Keratinocyte (primary cell): Measurements from ENCODE around the gene HOXB6.

Experiments used
- CTCF ChIP-seq, 3 experiments: IDR thresholded peaks in 1 of 3; conservative IDR thresholded peaks in 1 of 3; optimal IDR thresholded peaks in 1 of 3; 2 replicates in 2 of 3; 3 replicates in 1 of 3; pipeline versions ENCODE3 to v1.5.1; 2011; ENCODE audit warnings: low read length in 3 of 3, mild to moderate bottlenecking in 3 of 3, moderate library complexity in 2 of 3, control low read depth in 1 of 3, inconsistent platforms in 1 of 3; ENCODE audit not compliant: insufficient read depth in 2 of 3; ENCODE audit errors: extremely low read depth in 1 of 3
- EZH2 ChIP-seq: IDR thresholded peaks from one replicate; pipeline ENCODE4 v1.6.1; 2012; ENCODE audit warnings: inconsistent platforms, mild to moderate bottlenecking, low read length, moderate library complexity

GRCh38 chr17:48637323-48638260, 32.8 kb upstream of the HOXB6 start:
- TF ChIP-seq CTCF (optimal IDR thresholded peaks at IDR 0.05 in 1 of 3, IDR thresholded peaks at IDR 0.05 in 1 of 3, conservative IDR thresholded peaks at IDR 0.05 in 1 of 3; ENCODE audit: extremely low read depth in 1 of 3, insufficient read depth in 2 of 3, low read length in 3 of 3) (no peak), EZH2 (peak; percentile 25)
